ENCODE data around the gene ITGB3. TPM values are rescaled to one million over a fixed set of nuclear protein-coding genes. Genes with fewer than 3 reads are reported as not detected.
"Not testable (repeated sequence)": the region's sequence is repeated elsewhere in the genome, so short reads cannot be mapped to it uniquely, and the experiment has no call there.

Gene ITGB3
- total RNA-seq, 1 donor from 2014 or later: 174 TPM

- no peak for TF ChIP-seq CTCF (IDR thresholded peaks at IDR 0.05; ENCODE audit: insufficient read depth, low read length, poor library complexity, severe bottlenecking)
- H3K4me3 ChIP-seq (ENCODE audit: low read depth, low read length): no peak overlapping the region
- peaks cover 2% of the 10 kb centered on the region for H3K36me3 ChIP-seq (ENCODE audit: control insufficient read depth, insufficient read depth, low read length)
- no peak for DNase-seq (ENCODE audit: low read depth)
- H3K27me3 ChIP-seq (ENCODE audit: control insufficient read depth, insufficient read depth, low read length): no peaks in the 10 kb centered on the region
Measured at GRCh38 chr17:47221154-47221553, 32.5 kb upstream of the ITGB3 start.

GRCh38 chr17:47222047-47222446, 31.6 kb upstream of the ITGB3 start:
- no peak for DNase-seq (ENCODE audit: low read depth)
- Histone ChIP-seq H3K4me3 (ENCODE audit: low read depth, low read length) (no peak overlapping the region), H3K36me3 (ENCODE audit: control insufficient read depth, insufficient read depth, low read length) (peaks cover 2% of the 10 kb centered on the region), H3K27me3 (ENCODE audit: control insufficient read depth, insufficient read depth, low read length) (no peaks in the 10 kb centered on the region)
- TF ChIP-seq CTCF (IDR thresholded peaks at IDR 0.05; ENCODE audit: insufficient read depth, low read length, poor library complexity, severe bottlenecking): no peak

- no peak for TF ChIP-seq CTCF (IDR thresholded peaks at IDR 0.05; ENCODE audit: insufficient read depth, low read length, poor library complexity, severe bottlenecking)
- no peak for DNase-seq (ENCODE audit: low read depth)
- Histone ChIP-seq H3K36me3 (ENCODE audit: control insufficient read depth, insufficient read depth, low read length) (peaks cover 2% of the 10 kb centered on the region), H3K4me3 (ENCODE audit: low read depth, low read length) (no peak overlapping the region), H3K27me3 (ENCODE audit: control insufficient read depth, insufficient read depth, low read length) (no peaks in the 10 kb centered on the region)
Measured at GRCh38 chr17:47223007-47223406, 30.6 kb upstream of the ITGB3 start.

- no peak for DNase-seq (ENCODE audit: low read depth)
- no peak for TF ChIP-seq CTCF (IDR thresholded peaks at IDR 0.05; ENCODE audit: insufficient read depth, low read length, poor library complexity, severe bottlenecking)
- Histone ChIP-seq H3K27me3 (ENCODE audit: control insufficient read depth, insufficient read depth, low read length) (no peaks in the 10 kb centered on the region), H3K36me3 (ENCODE audit: control insufficient read depth, insufficient read depth, low read length) (peaks cover 2% of the 10 kb centered on the region), H3K4me3 (ENCODE audit: low read depth, low read length) (no peak overlapping the region)
Measured at GRCh38 chr17:47223460-47223859, 30.2 kb upstream of the ITGB3 start.

GRCh38 chr17:47224077-47224476, 29.6 kb upstream of the ITGB3 start:
- not testable (repeated sequence) for H3K4me3 ChIP-seq (ENCODE audit: low read depth, low read length); DNase-seq (ENCODE audit: low read depth); H3K27me3 ChIP-seq (ENCODE audit: control insufficient read depth, insufficient read depth, low read length); H3K36me3 ChIP-seq (ENCODE audit: control insufficient read depth, insufficient read depth, low read length)

- H3K27me3 ChIP-seq (ENCODE audit: control insufficient read depth, insufficient read depth, low read length): no peaks in the 10 kb centered on the region
- H3K4me3 ChIP-seq (ENCODE audit: low read depth, low read length): no peak overlapping the region
- DNase-seq (ENCODE audit: low read depth): no peak
- TF ChIP-seq CTCF (IDR thresholded peaks at IDR 0.05; ENCODE audit: insufficient read depth, low read length, poor library complexity, severe bottlenecking): no peak
- H3K36me3 ChIP-seq (ENCODE audit: control insufficient read depth, insufficient read depth, low read length): peaks cover 2% of the 10 kb centered on the region
Measured at GRCh38 chr17:47224966-47225365, 28.7 kb upstream of the ITGB3 start.

Measured in kidney epithelial cell (primary cell).